Heart left ventricle (tissue), 11 donors: ENCODE measurements around the gene OSCAR. TPM values are rescaled to one million over a fixed set of nuclear protein-coding genes. Genes with fewer than 3 reads are reported as not detected.

Source experiments
- polyA plus RNA-seq, 2 donors: library from polyadenylated mRNA; stranded (reverse); fragments of 200-250 nt; gene quantifications; one replicate each; pipeline ENCODE4 v1.2.3, GENCODE V29; 2013
- total RNA-seq, 9 donors: library from RNA; depleted of rRNA in 2 of 9; stranded (reverse); fragments of >200 nt in 2 of 9; fragmentation: NEBNext Ultra II Directional in 3 of 9; extraction: Animal tissue kit (Norgen Biotek cat#: 25700) in 3 of 9; gene quantifications; one replicate each; pipeline versions ENCODE4 v1.1.0 to v1.2.4, GENCODE V29; 2016 to 2023
- donor health status: ischemic (EF 13 %, LVEDD 7.1; RV severe dilation, severe dysfunction).
- donor health status: healthy with polysubstance abuse.
- donor health status: DM: no; HTN: yes; CAD: no.
- donor health status: DM: no; HTN: no; CAD: no.
- donor health status: ischemic (EF 25% LVEDD 5.7; RV mildly dilated, moderate dysfunction).
- donor health status: healthy.
- donor health status: DM: yes; HTN: yes; CAD: no.
- donor health status: PGD.
- donor health status: nonischemic (EF 23%, LVEDD 6.1; RV moderate dilation, normal function).

OSCAR gene
- total and polyA plus RNA-seq, 11 donors: 0.35 to 9.8 (median 0.68) TPM; not detected in 1

Other genes starting within 250 kb of the OSCAR start
- 100 to 1,000 TPM in 8 of 9 donors, 10 to 100 TPM in 1; 99.0 to 201 (median 166) TPM for gene MYADM, start 232.9 kb downstream of the OSCAR start, total RNA-seq
- 100 to 1,000 TPM in 1 of 2 donors, 10 to 100 TPM in 1; 75.9 to 158 TPM for gene MYADM, start 232.9 kb downstream of the OSCAR start, polyA plus RNA-seq
- under 1 TPM in 1 of 9 donors, not detected in 8; 0.09 TPM for gene PRKCG, start 218.6 kb downstream of the OSCAR start, total RNA-seq
- gene PRKCG, start 218.6 kb downstream of the OSCAR start, polyA plus RNA-seq: not detected
- gene CACNG7, start 191.5 kb downstream of the OSCAR start, total RNA-seq: not detected
- not detected for gene CACNG7, start 191.5 kb downstream of the OSCAR start, polyA plus RNA-seq
- gene CACNG8, start 137.9 kb downstream of the OSCAR start, total RNA-seq: under 1 TPM in 5 of 9 donors, not detected in 4; 0.02 to 0.22 (median 0.10) TPM
- gene CACNG8, start 137.9 kb downstream of the OSCAR start, polyA plus RNA-seq: under 1 TPM; 0.06 to 0.15 TPM
- not detected for gene CACNG6, start 109.2 kb downstream of the OSCAR start, total RNA-seq
- not detected for gene CACNG6, start 109.2 kb downstream of the OSCAR start, polyA plus RNA-seq
- 1 to 10 TPM in 1 of 9 donors, under 1 TPM in 2, not detected in 6; 0.49 to 1.3 (median 0.86) TPM for gene VSTM1, start 36.9 kb downstream of the OSCAR start, total RNA-seq
- not detected for gene VSTM1, start 36.9 kb downstream of the OSCAR start, polyA plus RNA-seq
- not detected for gene TARM1, start 19.4 kb downstream of the OSCAR start, total RNA-seq
- gene TARM1, start 19.4 kb downstream of the OSCAR start, polyA plus RNA-seq: not detected
- gene NDUFA3, start 2.1 kb upstream of the OSCAR start, total RNA-seq: 100 to 1,000 TPM in 7 of 9 donors, 10 to 100 TPM in 2; 32.2 to 501 (median 299) TPM
- 1,000 to 10,000 TPM in 1 of 2 donors, 100 to 1,000 TPM in 1; 154 to 1,519 TPM for gene NDUFA3, start 2.1 kb upstream of the OSCAR start, polyA plus RNA-seq
- 10 to 100 TPM in 8 of 9 donors, 1 to 10 TPM in 1; 9.6 to 23.1 (median 12.5) TPM for gene TFPT, start 14.9 kb upstream of the OSCAR start, total RNA-seq
- 10 to 100 TPM; 26.0 to 26.5 TPM for gene TFPT, start 14.9 kb upstream of the OSCAR start, polyA plus RNA-seq
- gene PRPF31, start 15.0 kb upstream of the OSCAR start, total RNA-seq: 10 to 100 TPM; 30.0 to 58.4 (median 37.8) TPM
- gene PRPF31, start 15.0 kb upstream of the OSCAR start, polyA plus RNA-seq: 10 to 100 TPM; 42.0 to 57.6 TPM
- 10 to 100 TPM; 12.6 to 28.2 (median 18.5) TPM for gene CNOT3, start 37.0 kb upstream of the OSCAR start, total RNA-seq
- gene CNOT3, start 37.0 kb upstream of the OSCAR start, polyA plus RNA-seq: 10 to 100 TPM; 14.2 to 18.1 TPM
- gene LENG1, start 58.9 kb upstream of the OSCAR start, total RNA-seq: 1 to 10 TPM; 5.4 to 8.7 (median 6.8) TPM
- gene LENG1, start 58.9 kb upstream of the OSCAR start, polyA plus RNA-seq: 10 to 100 TPM; 14.4 to 18.6 TPM
- 1 to 10 TPM in 7 of 9 donors, under 1 TPM in 1, not detected in 1; 0.58 to 4.5 (median 2.1) TPM for gene TMC4, start 72.4 kb upstream of the OSCAR start, total RNA-seq
- 1 to 10 TPM; 1.2 to 3.6 TPM for gene TMC4, start 72.4 kb upstream of the OSCAR start, polyA plus RNA-seq
- 10 to 100 TPM; 11.3 to 37.3 (median 19.6) TPM for gene MBOAT7, start 88.8 kb upstream of the OSCAR start, total RNA-seq
- gene MBOAT7, start 88.8 kb upstream of the OSCAR start, polyA plus RNA-seq: 10 to 100 TPM in 1 of 2 donors, 1 to 10 TPM in 1; 9.8 to 25.6 TPM
- 10 to 100 TPM; 13.2 to 48.9 (median 23.5) TPM for gene TSEN34, start 90.5 kb upstream of the OSCAR start, total RNA-seq
- 10 to 100 TPM; 10.2 to 35.1 TPM for gene TSEN34, start 90.5 kb upstream of the OSCAR start, polyA plus RNA-seq
- gene RPS9, start 100.1 kb upstream of the OSCAR start, total RNA-seq: 100 to 1,000 TPM; 551 to 937 (median 684) TPM
- 1,000 to 10,000 TPM; 1,306 to 2,068 TPM for gene RPS9, start 100.1 kb upstream of the OSCAR start, polyA plus RNA-seq
- 10 to 100 TPM in 2 of 9 donors, 1 to 10 TPM in 6, under 1 TPM in 1; 0.54 to 31.4 (median 3.8) TPM for gene LILRB3, start 122.2 kb upstream of the OSCAR start, total RNA-seq
- gene LILRB3, start 122.2 kb upstream of the OSCAR start, polyA plus RNA-seq: 1 to 10 TPM; 1.3 to 3.7 TPM
- 10 to 100 TPM in 1 of 9 donors, 1 to 10 TPM in 4, under 1 TPM in 4; 0.44 to 20.9 (median 1.3) TPM for gene LILRA6, start 142.0 kb upstream of the OSCAR start, total RNA-seq
- gene LILRA6, start 142.0 kb upstream of the OSCAR start, polyA plus RNA-seq: 1 to 10 TPM; 1.0 to 1.7 TPM
- 10 to 100 TPM in 2 of 9 donors, 1 to 10 TPM in 7; 1.8 to 22.2 (median 3.9) TPM for gene LILRB5, start 156.5 kb upstream of the OSCAR start, total RNA-seq
- 1 to 10 TPM; 1.4 to 4.0 TPM for gene LILRB5, start 156.5 kb upstream of the OSCAR start, polyA plus RNA-seq
- 10 to 100 TPM in 2 of 9 donors, 1 to 10 TPM in 6, under 1 TPM in 1; 0.83 to 43.6 (median 1.7) TPM for gene LILRB2, start 180.3 kb upstream of the OSCAR start, total RNA-seq
- 1 to 10 TPM; 1.2 to 2.7 TPM for gene LILRB2, start 180.3 kb upstream of the OSCAR start, polyA plus RNA-seq
- 10 to 100 TPM in 1 of 9 donors, 1 to 10 TPM in 6, under 1 TPM in 1, not detected in 1; 0.27 to 16.2 (median 1.5) TPM for gene LILRA5, start 212.4 kb upstream of the OSCAR start, total RNA-seq
- gene LILRA5, start 212.4 kb upstream of the OSCAR start, polyA plus RNA-seq: 1 to 10 TPM in 1 of 2 donors, under 1 TPM in 1; 0.19 to 4.7 TPM
- gene LILRA4, start 238.4 kb upstream of the OSCAR start, total RNA-seq: not detected
- not detected for gene LILRA4, start 238.4 kb upstream of the OSCAR start, polyA plus RNA-seq